Kidney epithelial cell (primary cell): ENCODE results near the gene IRS4. TPM values are rescaled to one million over a fixed set of nuclear protein-coding genes. Genes with fewer than 3 reads are reported as not detected.
A peak's percentile ranks its signal among the peaks of the same experiment; 100 is the strongest.

ENCODE experiments used
- DNase-seq: peaks from one replicate; pipeline ENCODE4 v3.0.0-alpha.2; 2010; ENCODE audit warnings: low read depth
- H3K27me3 ChIP-seq: 2 replicates; pipeline ENCODE4 v1.6.0; 2011; ENCODE audit warnings: low read length; ENCODE audit not compliant: control insufficient read depth, insufficient read depth
- H3K36me3 ChIP-seq: 2 replicates; pipeline ENCODE4 v1.5.1; 2011; ENCODE audit warnings: low read length; ENCODE audit not compliant: control insufficient read depth, insufficient read depth
- H3K4me3 ChIP-seq: 2 replicates; pipeline ENCODE4 v1.5.1; 2011; ENCODE audit warnings: low read depth, mild to moderate bottlenecking, control low read depth, low read length
- total RNA-seq: library from RNA; depleted of rRNA; stranded (reverse); fragments of >200 nt; gene quantifications from 2 replicates; pipeline ENCODE4 v1.2.3, GENCODE V29; 2015
- TF ChIP-seq, protein P1 (sequence below): IDR thresholded peaks from 2 replicates; pipeline ENCODE4 v1.5.1; 2011; ENCODE audit warnings: mild to moderate bottlenecking, moderate library complexity, low read length, control low read depth, inconsistent platforms; ENCODE audit not compliant: insufficient read depth, poor library complexity, severe bottlenecking

Gene IRS4
- total RNA-seq = not detected in 2 replicates

GRCh38 chrX:108736509-108737479, at the start of gene IRS4:
IRS4 (minus strand) TSS chrX:108736563.
- Histone ChIP-seq H3K36me3 (no peaks in the 10 kb centered on the region), H3K4me3 (peak within 1 kb of the TSS; percentile 35), H3K27me3 (peaks cover 55% of the 10 kb centered on the region)
- DNase-seq = no peak
- TF ChIP-seq, protein P1, sequence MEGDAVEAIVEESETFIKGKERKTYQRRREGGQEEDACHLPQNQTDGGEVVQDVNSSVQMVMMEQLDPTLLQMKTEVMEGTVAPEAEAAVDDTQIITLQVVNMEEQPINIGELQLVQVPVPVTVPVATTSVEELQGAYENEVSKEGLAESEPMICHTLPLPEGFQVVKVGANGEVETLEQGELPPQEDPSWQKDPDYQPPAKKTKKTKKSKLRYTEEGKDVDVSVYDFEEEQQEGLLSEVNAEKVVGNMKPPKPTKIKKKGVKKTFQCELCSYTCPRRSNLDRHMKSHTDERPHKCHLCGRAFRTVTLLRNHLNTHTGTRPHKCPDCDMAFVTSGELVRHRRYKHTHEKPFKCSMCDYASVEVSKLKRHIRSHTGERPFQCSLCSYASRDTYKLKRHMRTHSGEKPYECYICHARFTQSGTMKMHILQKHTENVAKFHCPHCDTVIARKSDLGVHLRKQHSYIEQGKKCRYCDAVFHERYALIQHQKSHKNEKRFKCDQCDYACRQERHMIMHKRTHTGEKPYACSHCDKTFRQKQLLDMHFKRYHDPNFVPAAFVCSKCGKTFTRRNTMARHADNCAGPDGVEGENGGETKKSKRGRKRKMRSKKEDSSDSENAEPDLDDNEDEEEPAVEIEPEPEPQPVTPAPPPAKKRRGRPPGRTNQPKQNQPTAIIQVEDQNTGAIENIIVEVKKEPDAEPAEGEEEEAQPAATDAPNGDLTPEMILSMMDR = peak; percentile 11

DNA sequence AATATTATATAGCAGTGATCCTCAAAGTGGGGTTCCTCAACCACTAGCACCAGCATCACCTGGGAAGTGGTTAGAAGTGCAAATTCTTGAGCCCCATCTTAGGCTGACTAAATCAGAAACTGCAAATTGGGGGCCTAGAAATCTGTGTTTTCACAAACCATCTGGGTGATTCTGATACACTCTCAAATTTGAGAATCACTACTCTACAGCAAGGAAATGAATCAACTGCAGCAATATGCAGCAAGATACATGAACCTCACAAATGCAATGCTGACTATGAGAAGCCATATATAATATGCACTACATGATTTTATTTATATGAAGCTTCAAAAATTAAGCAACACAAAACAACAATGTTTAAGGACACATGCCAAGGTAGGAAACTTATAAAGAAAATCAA, 36.2 kb upstream of the IRS4 start:
- TF ChIP-seq, protein P1 = no peak
- H3K36me3 ChIP-seq = no peaks in the 10 kb centered on the region
- DNase-seq = no peak
- H3K27me3 ChIP-seq = no peaks in the 10 kb centered on the region
- H3K4me3 ChIP-seq = no peak overlapping the region

DNA sequence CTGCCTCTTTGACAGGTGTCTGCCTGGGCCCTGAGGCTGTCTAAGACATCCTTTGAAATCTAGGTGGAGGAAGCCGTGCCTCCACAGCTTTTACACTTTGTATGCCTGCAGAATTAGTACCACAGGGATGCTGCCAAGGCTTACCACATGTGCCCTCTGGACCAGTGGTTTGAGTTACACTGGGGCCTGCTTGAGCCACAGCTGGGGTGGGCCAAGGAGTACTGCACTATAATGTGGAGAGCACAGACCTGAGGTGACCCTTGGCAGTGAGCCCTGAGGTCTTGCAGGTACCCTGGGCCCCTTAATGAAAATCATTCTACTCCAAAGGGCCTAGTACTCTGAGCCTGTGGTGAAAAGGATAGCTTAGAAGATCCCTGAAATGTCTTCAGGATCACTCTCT, 27.2 kb upstream of the IRS4 start:
- TF ChIP-seq, protein P1 = no peak
- no peaks in the 10 kb centered on the region for H3K27me3 ChIP-seq
- no peak for DNase-seq
- H3K36me3 ChIP-seq = no peaks in the 10 kb centered on the region
- no peak overlapping the region for H3K4me3 ChIP-seq

GRCh38 chrX:108740299-108740774, 4.0 kb upstream of the IRS4 start:
- TF ChIP-seq, protein P1 = no peak
- no peak overlapping the region for H3K4me3 ChIP-seq
- H3K27me3 ChIP-seq = peaks cover 24% of the 10 kb centered on the region
- no peak for DNase-seq
- no peaks in the 10 kb centered on the region for H3K36me3 ChIP-seq

GRCh38 chrX:108737754-108738153, 1.4 kb upstream of the IRS4 start:
- Histone ChIP-seq H3K36me3 (no peaks in the 10 kb centered on the region), H3K4me3 (no peak overlapping the region), H3K27me3 (peaks cover 50% of the 10 kb centered on the region)
- no peak for DNase-seq
- TF ChIP-seq, protein P1 = no peak
